H9 (cell line): ENCODE measurements around the gene SACM1L. TPM values are rescaled to one million over a fixed set of nuclear protein-coding genes. Genes with fewer than 3 reads are reported as not detected.

Source experiments
- DNase-seq: peaks from one replicate; pipeline ENCODE4 v3.0.0-alpha.2; 2017
- H2AFZ ChIP-seq: one replicate; pipeline ENCODE4 v1.6.1; 2013; ENCODE audit warnings: mild to moderate bottlenecking, low read length, control low read depth, moderate library complexity
- H2AK5ac ChIP-seq: 2 replicates; pipeline ENCODE4 v1.6.1; 2013; ENCODE audit warnings: low read length, control low read depth, mixed read lengths; ENCODE audit not compliant: insufficient read length
- H2BK120ac ChIP-seq: one replicate; pipeline ENCODE4 v1.6.1; 2013; ENCODE audit warnings: low read depth, mild to moderate bottlenecking, low read length, control low read depth, inconsistent platforms; ENCODE audit not compliant: poor library complexity, severe bottlenecking
- H2BK12ac ChIP-seq: 2 replicates; pipeline ENCODE4 v1.6.1; 2013; ENCODE audit warnings: low read length, control low read depth, mixed read lengths, low read depth; ENCODE audit not compliant: insufficient read length
- H2BK15ac ChIP-seq: 2 replicates; pipeline ENCODE4 v1.6.1; 2013; ENCODE audit warnings: low read depth, low read length, control low read depth
- H2BK20ac ChIP-seq: one replicate; pipeline ENCODE4 v1.6.1; 2013; ENCODE audit warnings: low read depth, mild to moderate bottlenecking, low read length, control low read depth, inconsistent platforms; ENCODE audit not compliant: poor library complexity, severe bottlenecking
- H2BK5ac ChIP-seq: 2 replicates; pipeline ENCODE4 v1.6.1; 2013; ENCODE audit warnings: low read length, control low read depth, mixed read lengths; ENCODE audit not compliant: insufficient read length
- H3K14ac ChIP-seq: 2 replicates; pipeline ENCODE4 v1.6.1; 2013; ENCODE audit warnings: low read length, control low read depth; ENCODE audit not compliant: insufficient read depth
- H3K18ac ChIP-seq: 2 replicates; pipeline ENCODE4 v1.6.1; 2013; ENCODE audit warnings: low read depth, mild to moderate bottlenecking, mixed read lengths, low read length, control low read depth; ENCODE audit not compliant: insufficient read length
- H3K23ac ChIP-seq: 2 replicates; pipeline ENCODE4 v1.6.1; 2013; ENCODE audit warnings: low read length, control low read depth, mixed read lengths, low read depth; ENCODE audit not compliant: insufficient read length
- H3K23me2 ChIP-seq: 2 replicates; pipeline ENCODE4 v1.6.1; 2013; ENCODE audit warnings: low read depth, mild to moderate bottlenecking, mixed read lengths, low read length, control low read depth; ENCODE audit not compliant: insufficient read length, poor library complexity, severe bottlenecking
- H3K27ac ChIP-seq: 2 replicates; pipeline ENCODE4 v1.5.1; 2013; ENCODE audit warnings: low read length, control low read depth, mixed read lengths, low read depth; ENCODE audit not compliant: insufficient read length
- H3K27me3 ChIP-seq: 2 replicates; pipeline ENCODE4 v1.6.1; 2013; ENCODE audit warnings: low read length, control low read depth, inconsistent platforms; ENCODE audit not compliant: insufficient read depth
- H3K4ac ChIP-seq: 2 replicates; pipeline ENCODE4 v1.6.1; 2013; ENCODE audit warnings: low read depth, mild to moderate bottlenecking, control low read depth, inconsistent platforms, low read length, moderate library complexity
- H3K4me1 ChIP-seq: 2 replicates; pipeline ENCODE4 v1.6.1; 2013; ENCODE audit warnings: low read length, control low read depth, inconsistent platforms; ENCODE audit not compliant: insufficient read depth
- H3K4me2 ChIP-seq: 2 replicates; pipeline ENCODE4 v1.6.1; 2013; ENCODE audit warnings: low read length, control low read depth, mixed read lengths; ENCODE audit not compliant: insufficient read length, insufficient read depth
- H3K56ac ChIP-seq: 2 replicates; pipeline ENCODE4 v1.6.1; 2013; ENCODE audit warnings: low read depth, mild to moderate bottlenecking, mixed read lengths, low read length, control low read depth; ENCODE audit not compliant: insufficient read length
- H3K79me1 ChIP-seq: 2 replicates; pipeline ENCODE4 v1.6.1; 2013; ENCODE audit warnings: low read depth, mild to moderate bottlenecking, moderate library complexity, low read length, control low read depth, inconsistent platforms; ENCODE audit not compliant: insufficient read depth, poor library complexity, severe bottlenecking
- H3K79me2 ChIP-seq: 2 replicates; pipeline ENCODE4 v1.6.1; 2013; ENCODE audit warnings: low read length, control low read depth, inconsistent platforms; ENCODE audit not compliant: insufficient read depth
- H3K9ac ChIP-seq: 2 replicates; pipeline ENCODE4 v1.6.1; 2013; ENCODE audit warnings: low read length, control low read depth, mixed read lengths; ENCODE audit not compliant: insufficient read length; ENCODE audit errors: extremely low read depth
- H3K9me3 ChIP-seq: one replicate; pipeline ENCODE4 v1.6.1; 2013; ENCODE audit warnings: low read depth, low read length, inconsistent platforms; ENCODE audit not compliant: control insufficient read depth
- H3T11ph ChIP-seq: one replicate; pipeline ENCODE4 v1.6.1; 2013; ENCODE audit warnings: mild to moderate bottlenecking, low read length, control low read depth, inconsistent platforms
- H4K20me1 ChIP-seq: one replicate; pipeline ENCODE4 v1.6.1; 2013; ENCODE audit not compliant: control insufficient read depth, insufficient read length, insufficient read depth
- H4K5ac ChIP-seq: 2 replicates; pipeline ENCODE4 v1.6.1; 2013; ENCODE audit warnings: low read depth, mild to moderate bottlenecking, mixed read lengths, low read length, control low read depth; ENCODE audit not compliant: insufficient read length
- H4K8ac ChIP-seq: replicated peaks from 2 replicates; pipeline ENCODE4 v1.6.1; 2013; ENCODE audit warnings: low read length, control low read depth, mixed read lengths, low read depth; ENCODE audit not compliant: insufficient read length
- H4K91ac ChIP-seq: 2 replicates; pipeline ENCODE4 v1.6.1; 2013; ENCODE audit warnings: low read depth, mild to moderate bottlenecking, moderate library complexity, mixed read lengths, low read length, control low read depth; ENCODE audit not compliant: insufficient read length
- H3K27ac Mint-ChIP-seq, 3 experiments: 2 replicates in 2 of 3; 3 replicates in 1 of 3; pipeline ENCODE4 v1.8.0; 2020 to 2021; ENCODE audit warnings: mixed read lengths in 3 of 3, mild to moderate bottlenecking in 1 of 3, moderate library complexity in 1 of 3
- H3K27me3 Mint-ChIP-seq: 2 replicates; pipeline ENCODE4 v1.8.0; 2021; ENCODE audit warnings: low read depth, mild to moderate bottlenecking, moderate library complexity, mixed read lengths
- H3K36me3 Mint-ChIP-seq, 3 experiments: 2 replicates in 2 of 3; 3 replicates in 1 of 3; pipeline ENCODE4 v1.8.0; 2020 to 2021; ENCODE audit warnings: low read depth in 3 of 3, mixed read lengths in 3 of 3; ENCODE audit not compliant: insufficient read depth in 1 of 3
- H3K4me1 Mint-ChIP-seq, 2 experiments: 2 replicates each; pipeline ENCODE4 v1.8.0; 2020; ENCODE audit warnings: mixed read lengths in 2 of 2
- H3K4me3 Mint-ChIP-seq, 2 experiments: 2 replicates in 1 of 2; 3 replicates in 1 of 2; pipeline ENCODE4 v1.8.0; 2020 to 2021; ENCODE audit warnings: mild to moderate bottlenecking in 2 of 2, mixed read lengths in 2 of 2, moderate library complexity in 1 of 2
- H3K9me3 Mint-ChIP-seq, 2 experiments: 2 replicates in 1 of 2; 3 replicates in 1 of 2; pipeline ENCODE4 v1.8.0; 2020; ENCODE audit warnings: mild to moderate bottlenecking in 2 of 2, mixed read lengths in 2 of 2, moderate library complexity in 1 of 2
- CTCF ChIP-seq: fragments of 200-600 bp; sonication (generic); conservative IDR thresholded peaks from 3 replicates; pipeline ENCODE4 v1.8.0; 2021; ENCODE audit warnings: antibody characterized with exemption, mild to moderate bottlenecking
- WGBS: extraction: QIAGEN DNeasy Blood & Tissue Kit; methylation state at CpG from one replicate; pipeline ENCODE4 v1.1.7; 2013; ENCODE audit warnings: missing lambda C conversion rate, low lambda C conversion rate, mixed read lengths; ENCODE audit not compliant: insufficient read length; ENCODE audit errors: extremely low coverage; 5-methylcytosine and 5-hydroxymethylcytosine counted together
- total RNA-seq: library from RNA; stranded (reverse); gene quantifications from 2 replicates; pipeline ENCODE4 v1.2.1, GENCODE V29; 2021

SACM1L gene
- total RNA-seq, 1 experiment from 2014 or later: 52.8 TPM

- no peak overlapping the region for H2BK120ac ChIP-seq
- Mint-ChIP-seq H3K27ac (no peak overlapping the region), H3K4me3 (no peak overlapping the region), H3K9me3 (peaks cover 8 to 13% of the 10 kb centered on the region in 2 experiments; a peak in 4 of 5 replicates), H3K36me3 (peaks cover 0 to 11% (median 2%) of the 10 kb centered on the region in 3 experiments; a peak in 4 of 7 replicates), H3K27me3 (peaks cover 6% of the 10 kb centered on the region), H3K4me1 (peaks cover 8 to 12% of the 10 kb centered on the region in 2 experiments)
- no peak overlapping the region for H3K27ac ChIP-seq
- H3K9ac ChIP-seq: no peak overlapping the region
- no peaks in the 10 kb centered on the region for H3K9me3 ChIP-seq
- no peak for TF ChIP-seq CTCF
- H3K79me1 ChIP-seq: no peaks in the 10 kb centered on the region
- H3K79me2 ChIP-seq: no peaks in the 10 kb centered on the region
- H3T11ph ChIP-seq: no peak overlapping the region
- H3K4me1 ChIP-seq: no peaks in the 10 kb centered on the region
- no peaks in the 10 kb centered on the region for H4K20me1 ChIP-seq
- no peak overlapping the region for H3K18ac ChIP-seq
- H3K23me2 ChIP-seq: no peaks in the 10 kb centered on the region
- no peak overlapping the region for H3K4ac ChIP-seq
- H3K4me2 ChIP-seq: no peak overlapping the region
- no peak overlapping the region for H2AK5ac ChIP-seq
- no peak overlapping the region for H4K91ac ChIP-seq
- no peak overlapping the region for H2AFZ ChIP-seq
- no peak overlapping the region for H3K56ac ChIP-seq
- no peak overlapping the region for H2BK5ac ChIP-seq
- no peak overlapping the region for H4K5ac ChIP-seq
- H2BK15ac ChIP-seq: no peak overlapping the region
- no peak overlapping the region for H3K23ac ChIP-seq
- no peak overlapping the region for H3K14ac ChIP-seq
- WGBS: no CpG with 5 or more reads among the region's 9 CpGs
- H2BK20ac ChIP-seq: no peak overlapping the region
- H2BK12ac ChIP-seq: no peak overlapping the region
- no peak overlapping the region for H4K8ac ChIP-seq
- H3K27me3 ChIP-seq: no peaks in the 10 kb centered on the region
- no peak for DNase-seq
Observed at GRCh38 chr3:45771166-45771775, 82.1 kb downstream of the SACM1L start.
